Progenitor cell of endocrine pancreas (in vitro differentiated cells): Measurements from ENCODE around the gene ZBTB16. TPM values are rescaled to one million over a fixed set of nuclear protein-coding genes. Genes with fewer than 3 reads are reported as not detected.

Experiments
- DNase-seq: peaks from one replicate; pipeline ENCODE4 v3.0.0; 2021; ENCODE audit warnings: low spot score; ENCODE audit not compliant: unreplicated experiment
- H3K27ac Mint-ChIP-seq: 2 replicates; pipeline ENCODE4 v1.8.0; 2021; ENCODE audit warnings: mild to moderate bottlenecking, moderate library complexity, mixed read lengths
- H3K27me3 Mint-ChIP-seq: 2 replicates; pipeline ENCODE4 v1.8.0; 2021; ENCODE audit warnings: mixed read lengths
- H3K36me3 Mint-ChIP-seq: 2 replicates; pipeline ENCODE4 v1.8.0; 2022; ENCODE audit warnings: mixed read lengths; ENCODE audit not compliant: insufficient read depth
- H3K4me1 Mint-ChIP-seq: 2 replicates; pipeline ENCODE4 v1.8.0; 2021; ENCODE audit warnings: low read depth, mixed read lengths
- H3K4me3 Mint-ChIP-seq: 2 replicates; pipeline ENCODE4 v1.8.0; 2021; ENCODE audit warnings: low read depth, mild to moderate bottlenecking, moderate library complexity, mixed read lengths
- H3K9me3 Mint-ChIP-seq: 2 replicates; pipeline ENCODE4 v1.8.0; 2021; ENCODE audit warnings: low read depth, mixed read lengths
- total RNA-seq: library from RNA; stranded (reverse); gene quantifications from 2 replicates; pipeline ENCODE4 v1.2.1, GENCODE V29; 2021
- TF ChIP-seq, protein P1 (sequence below): fragments of 200-600 bp; sonication (generic); IDR thresholded peaks from one replicate; pipeline ENCODE4 v1.5.0; 2021; ENCODE audit warnings: antibody characterized with exemption, mild to moderate bottlenecking; ENCODE audit not compliant: unreplicated experiment

The ZBTB16 gene
- total RNA-seq, 1 donor from 2014 or later: 29.6 TPM

DNA sequence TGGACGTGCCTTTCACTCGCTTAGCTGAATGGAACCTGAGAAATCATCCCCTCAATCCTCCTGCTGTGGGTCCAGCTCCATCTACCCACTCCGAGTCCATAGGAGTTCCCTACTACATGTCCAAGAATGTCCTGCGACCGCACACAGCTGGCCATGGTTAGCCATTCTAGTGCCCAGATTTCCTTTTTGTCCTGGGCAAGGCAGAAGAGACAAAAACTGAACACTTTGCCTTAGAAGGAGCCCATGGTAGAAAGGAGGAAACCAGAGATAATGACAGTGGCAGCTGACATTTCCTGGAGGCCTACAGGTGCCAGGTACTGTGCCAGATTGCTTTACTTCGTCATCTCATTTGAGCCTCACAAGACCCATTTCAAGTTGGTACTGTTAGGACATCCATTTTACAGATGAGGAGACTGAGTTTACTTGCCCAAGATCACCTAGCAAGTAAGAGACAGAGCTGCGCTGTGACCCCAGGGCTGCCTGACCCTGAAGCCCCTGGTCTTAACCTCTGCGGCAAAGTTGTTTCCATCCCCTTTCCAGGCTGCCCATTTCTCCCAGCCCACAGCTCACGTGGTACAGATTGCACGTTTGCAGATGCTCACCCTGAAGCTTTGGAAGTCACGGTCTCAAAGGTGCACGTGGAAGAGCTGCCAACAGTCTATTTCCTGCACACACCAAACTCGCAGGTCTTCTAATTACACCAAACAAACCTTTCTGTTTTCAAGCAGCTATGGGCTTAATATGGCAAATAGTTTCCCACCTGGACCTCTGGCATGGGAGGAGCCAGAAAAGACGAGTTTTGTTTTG is 112.7 kb downstream of the ZBTB16 start:
- no peak for DNase-seq
- H3K27me3 Mint-ChIP-seq: no peaks in the 10 kb centered on the region
- H3K9me3 Mint-ChIP-seq: no peaks in the 10 kb centered on the region
- H3K4me1 Mint-ChIP-seq: peaks cover 42% of the 10 kb centered on the region
- H3K36me3 Mint-ChIP-seq: no peaks in the 10 kb centered on the region
- TF ChIP-seq, protein P1, sequence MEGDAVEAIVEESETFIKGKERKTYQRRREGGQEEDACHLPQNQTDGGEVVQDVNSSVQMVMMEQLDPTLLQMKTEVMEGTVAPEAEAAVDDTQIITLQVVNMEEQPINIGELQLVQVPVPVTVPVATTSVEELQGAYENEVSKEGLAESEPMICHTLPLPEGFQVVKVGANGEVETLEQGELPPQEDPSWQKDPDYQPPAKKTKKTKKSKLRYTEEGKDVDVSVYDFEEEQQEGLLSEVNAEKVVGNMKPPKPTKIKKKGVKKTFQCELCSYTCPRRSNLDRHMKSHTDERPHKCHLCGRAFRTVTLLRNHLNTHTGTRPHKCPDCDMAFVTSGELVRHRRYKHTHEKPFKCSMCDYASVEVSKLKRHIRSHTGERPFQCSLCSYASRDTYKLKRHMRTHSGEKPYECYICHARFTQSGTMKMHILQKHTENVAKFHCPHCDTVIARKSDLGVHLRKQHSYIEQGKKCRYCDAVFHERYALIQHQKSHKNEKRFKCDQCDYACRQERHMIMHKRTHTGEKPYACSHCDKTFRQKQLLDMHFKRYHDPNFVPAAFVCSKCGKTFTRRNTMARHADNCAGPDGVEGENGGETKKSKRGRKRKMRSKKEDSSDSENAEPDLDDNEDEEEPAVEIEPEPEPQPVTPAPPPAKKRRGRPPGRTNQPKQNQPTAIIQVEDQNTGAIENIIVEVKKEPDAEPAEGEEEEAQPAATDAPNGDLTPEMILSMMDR: no peak
- H3K27ac Mint-ChIP-seq: peak overlapping the region; percentile 49
- H3K4me3 Mint-ChIP-seq: no peak overlapping the region

DNA sequence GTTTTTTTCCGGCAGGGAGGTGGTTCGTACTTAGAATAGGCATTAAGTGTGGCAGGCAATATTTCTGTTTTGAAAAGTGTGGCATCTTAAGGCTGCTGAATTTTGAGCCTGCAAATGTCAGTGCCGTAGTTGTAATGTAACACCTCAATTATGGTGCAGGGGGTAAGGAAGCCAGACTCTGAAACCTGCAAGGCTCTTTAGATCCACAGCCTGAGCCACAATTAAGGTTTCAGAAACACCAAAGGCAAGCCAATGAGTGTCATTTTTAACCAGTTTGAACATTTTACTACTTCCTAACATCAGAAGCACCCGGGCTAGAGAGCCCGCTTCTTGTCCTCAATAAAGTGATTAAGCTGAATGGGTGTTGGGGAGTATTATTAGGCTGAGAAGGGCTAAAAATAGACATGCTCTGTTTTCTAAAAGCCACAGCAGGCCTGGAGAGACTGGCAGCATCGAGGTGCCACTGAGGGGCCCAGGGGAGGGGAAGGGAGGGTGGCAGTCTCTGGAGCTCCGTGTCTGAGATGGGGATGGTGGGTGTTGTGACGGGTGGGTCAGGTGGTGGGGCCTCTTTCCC is 113.4 kb downstream of the ZBTB16 start:
- TF ChIP-seq, protein P1: no peak
- Mint-ChIP-seq H3K27me3 (no peaks in the 10 kb centered on the region), H3K36me3 (no peaks in the 10 kb centered on the region), H3K4me3 (no peak overlapping the region), H3K4me1 (peaks cover 35% of the 10 kb centered on the region), H3K27ac (no peak overlapping the region), H3K9me3 (no peaks in the 10 kb centered on the region)
- no peak for DNase-seq

DNA sequence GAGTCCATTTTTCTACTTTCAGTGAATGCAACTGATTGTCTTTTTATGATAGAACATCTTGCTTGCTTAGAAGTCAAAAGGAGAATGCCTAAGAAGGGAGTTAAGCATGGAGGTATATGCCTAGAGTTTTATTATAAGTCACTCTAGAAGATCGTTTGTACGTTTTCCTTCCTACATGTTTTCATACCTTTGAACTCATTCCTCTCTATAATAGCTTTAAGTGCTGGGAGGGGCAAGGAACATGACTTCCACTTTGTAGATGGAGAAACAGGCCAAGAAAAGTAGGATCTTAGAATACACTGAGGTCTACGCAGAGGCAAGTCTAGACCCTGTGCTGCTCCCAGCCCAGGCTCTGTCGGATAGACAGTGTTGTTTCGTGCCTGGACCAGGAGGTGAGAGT is 114.3 kb downstream of the ZBTB16 start:
- Mint-ChIP-seq H3K27me3 (no peaks in the 10 kb centered on the region), H3K4me3 (no peak overlapping the region), H3K9me3 (no peaks in the 10 kb centered on the region), H3K27ac (no peak overlapping the region), H3K36me3 (no peaks in the 10 kb centered on the region), H3K4me1 (peaks cover 31% of the 10 kb centered on the region)
- TF ChIP-seq, protein P1: no peak
- DNase-seq: no peak

DNA sequence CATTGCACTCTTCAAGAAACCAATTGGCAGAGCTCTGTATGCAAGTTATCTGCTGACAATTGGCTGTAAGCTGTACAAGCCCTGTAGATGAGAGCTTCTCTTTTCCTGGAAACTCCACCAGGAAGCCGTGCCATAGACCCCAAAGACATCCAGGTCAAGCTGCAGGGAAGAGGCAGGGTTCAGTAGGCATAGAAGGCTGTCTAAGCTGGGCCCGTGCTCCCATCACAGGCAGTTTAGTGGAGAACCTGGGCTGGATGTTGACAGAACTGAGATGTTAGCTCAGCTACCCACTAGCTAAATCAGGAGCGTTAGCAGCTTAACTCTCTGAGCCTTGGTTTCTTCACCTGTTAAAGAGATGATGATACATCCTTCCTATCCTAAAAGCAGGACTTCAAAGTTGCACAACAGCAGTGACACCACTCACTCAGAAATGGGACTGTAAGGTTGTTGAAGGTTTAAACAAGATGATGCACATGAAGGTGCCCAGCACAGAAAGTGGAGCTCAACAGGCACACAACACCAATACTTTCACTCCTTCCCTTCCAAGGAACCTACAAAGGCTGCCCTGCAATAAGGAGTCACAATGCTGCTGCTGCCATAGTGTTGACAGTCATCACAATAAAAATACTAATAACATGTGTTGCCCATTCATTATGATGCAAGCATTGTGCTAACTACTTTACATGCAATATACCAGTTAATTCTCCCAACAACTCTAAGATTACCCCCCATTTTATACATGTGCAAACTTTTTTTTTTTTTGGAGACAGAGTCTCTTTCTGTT is 115.4 kb downstream of the ZBTB16 start:
- Mint-ChIP-seq H3K27me3 (no peaks in the 10 kb centered on the region), H3K27ac (peak overlapping the region; percentile 31), H3K4me3 (no peak overlapping the region), H3K9me3 (no peaks in the 10 kb centered on the region), H3K36me3 (no peaks in the 10 kb centered on the region), H3K4me1 (peaks cover 40% of the 10 kb centered on the region)
- TF ChIP-seq, protein P1: no peak
- DNase-seq: no peak

DNA sequence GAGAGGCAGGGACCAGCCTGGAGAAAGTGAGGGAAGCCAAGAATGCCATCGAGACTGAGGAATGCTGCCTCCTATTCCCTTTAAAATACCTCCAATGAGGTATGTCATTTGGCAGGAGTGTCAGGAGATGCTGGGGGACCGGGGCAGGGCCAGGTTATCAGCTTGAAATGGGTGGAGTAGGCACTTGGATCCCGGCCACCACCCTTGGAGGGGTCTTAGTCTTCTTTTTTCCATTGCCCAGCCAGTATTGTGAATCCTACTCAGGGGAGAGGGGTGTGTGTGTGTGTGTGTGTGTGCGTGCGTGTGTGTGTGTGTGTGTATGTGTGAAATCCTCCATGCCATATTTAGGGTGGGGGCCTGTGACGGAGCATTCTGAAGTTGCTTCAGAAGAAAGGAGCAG is 116.2 kb downstream of the ZBTB16 start:
- TF ChIP-seq, protein P1: no peak
- Mint-ChIP-seq H3K36me3 (no peaks in the 10 kb centered on the region), H3K27ac (no peak overlapping the region), H3K27me3 (no peaks in the 10 kb centered on the region), H3K9me3 (no peaks in the 10 kb centered on the region), H3K4me1 (peaks cover 41% of the 10 kb centered on the region), H3K4me3 (no peak overlapping the region)
- no peak for DNase-seq
